CD4-positive, alpha-beta T cell (primary cell): Measurements from ENCODE around the gene MTHFD1L. TPM values are rescaled to one million over a fixed set of nuclear protein-coding genes. Genes with fewer than 3 reads are reported as not detected.

Experiments
- ATAC-seq: fragments of 200-7000 bp; cut with Tn5 transposase; one replicate; pipeline ENCODE4 v1.10.0; 2022; ENCODE audit warnings: mild to moderate bottlenecking; ENCODE audit not compliant: poor library complexity
- CTCF ChIA-PET: fragments of 350-600 bp; sonication (Branson Sonifier 250); formaldehyde crosslinking; loops from one replicate; lab custom pipeline; 2021; ENCODE audit warnings: antibody characterized with exemption, inconsistent platforms; lab: Charles Lee
- POLR2A ChIA-PET: fragments of 350-600 bp; sonication (Branson Sonifier 250); formaldehyde crosslinking; loops from one replicate; lab custom pipeline; 2021; ENCODE audit warnings: antibody characterized with exemption, inconsistent platforms; lab: Charles Lee
- DNase-seq, 14 experiments: peaks; one replicate each; pipeline ENCODE4 v3.0.0-alpha.2; 2013 to 2020; ENCODE audit warnings: mixed read lengths in 2 of 14
- H3K27ac ChIP-seq, 2 donors: one replicate each; pipeline versions ENCODE4 v1.5.1 to v1.7.0; 2013; ENCODE audit warnings: low read length in 2 of 2, low read depth in 1 of 2, mild to moderate bottlenecking in 1 of 2
- H3K27me3 ChIP-seq, 2 experiments: 1 replicate in 1 of 2; 2 replicates in 1 of 2; pipeline versions ENCODE4 v1.6.1 to v1.7.0; 2013; ENCODE audit warnings: low read length in 2 of 2, control low read depth in 1 of 2, mild to moderate bottlenecking in 1 of 2, moderate library complexity in 1 of 2; ENCODE audit not compliant: insufficient read depth in 2 of 2, control insufficient read depth in 1 of 2
- H3K36me3 ChIP-seq: one replicate; pipeline ENCODE4 v1.6.1; 2013; ENCODE audit warnings: low read length, control low read depth; ENCODE audit not compliant: insufficient read depth
- H3K4me1 ChIP-seq: one replicate; pipeline ENCODE4 v1.6.1; 2013; ENCODE audit warnings: low read length, control low read depth; ENCODE audit not compliant: insufficient read depth
- H3K4me3 ChIP-seq: one replicate; pipeline ENCODE4 v1.5.1; 2013; ENCODE audit warnings: mild to moderate bottlenecking, low read length, moderate library complexity
- H3K9me3 ChIP-seq, 2 experiments: 1 replicate in 1 of 2; 2 replicates in 1 of 2; pipeline versions ENCODE4 v1.6.1 to v1.7.0; 2013; ENCODE audit warnings: low read length in 2 of 2, mild to moderate bottlenecking in 2 of 2, control low read depth in 1 of 2, moderate library complexity in 1 of 2; ENCODE audit not compliant: control insufficient read depth in 1 of 2, insufficient read depth in 1 of 2
- H3K27ac Mint-ChIP-seq: one replicate; pipeline ENCODE4 v1.8.0; 2020; ENCODE audit warnings: mixed read lengths
- H3K27me3 Mint-ChIP-seq: one replicate; pipeline ENCODE4 v1.8.0; 2021; ENCODE audit warnings: mixed read lengths
- H3K36me3 Mint-ChIP-seq: one replicate; pipeline ENCODE4 v1.8.0; 2021; ENCODE audit warnings: low read depth, mixed read lengths
- H3K4me1 Mint-ChIP-seq: one replicate; pipeline ENCODE4 v1.8.0; 2021; ENCODE audit warnings: low read depth, mixed read lengths
- H3K4me3 Mint-ChIP-seq: one replicate; pipeline ENCODE4 v1.8.0; 2020; ENCODE audit warnings: mild to moderate bottlenecking, mixed read lengths
- H3K9me3 Mint-ChIP-seq: one replicate; pipeline ENCODE4 v1.8.0; 2020; ENCODE audit warnings: mixed read lengths
- intact Hi-C, 2 experiments: fragments of 100-400 bp; cut with DNase I in 1 of 2; cut with micrococcal nuclease in 1 of 2; formaldehyde crosslinking; loops; one replicate each; pipeline versions ENCODE4 v1.15.1 to v1.9.0; 2023 to 2025; cut with DNase I, micrococcal nuclease
- total RNA-seq, 174 experiments: library from RNA in 2 of 174; stranded (reverse) in 2 of 174; gene quantifications; one replicate each; pipeline ENCODE4 v1.2.3 and lab custom pipeline; 2021 to 2026
- TF ChIP-seq, protein P1 (sequence below): fragments of 200-600 bp; IDR thresholded peaks from one replicate; pipeline ENCODE4 v1.8.0; 2022; ENCODE audit warnings: antibody characterized with exemption, mild to moderate bottlenecking

Gene MTHFD1L
- total RNA-seq, 2 experiments from 2014 or later: 8.8 to 9.7 TPM

DNA sequence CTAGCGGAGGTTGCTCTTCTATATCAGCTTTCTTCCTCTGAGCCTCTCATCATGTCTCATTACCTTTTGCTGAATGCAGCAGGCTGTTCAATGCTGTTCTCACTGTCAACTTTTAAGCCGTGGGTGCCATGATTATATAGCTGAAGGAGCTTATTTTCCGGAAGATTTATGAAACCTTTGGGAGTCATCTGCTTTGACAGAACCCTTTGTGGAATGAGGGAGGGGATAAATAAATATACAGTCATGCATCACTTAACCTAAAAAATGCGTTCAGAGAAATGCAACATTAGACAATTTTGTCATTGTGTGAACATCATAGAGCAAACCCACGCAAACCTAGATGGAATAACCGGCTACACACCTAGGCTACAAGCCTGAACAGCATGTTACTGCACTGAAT is 272.0 kb downstream of the MTHFD1L start:
- H3K36me3 Mint-ChIP-seq: no peaks in the 10 kb centered on the region
- intact Hi-C loops: no loop called here
- no peaks in the 10 kb centered on the region for H3K36me3 ChIP-seq
- H3K9me3 Mint-ChIP-seq: no peaks in the 10 kb centered on the region
- no peaks in the 10 kb centered on the region for H3K9me3 ChIP-seq
- no peak overlapping the region for H3K4me3 Mint-ChIP-seq
- no peak overlapping the region for H3K27ac ChIP-seq
- ATAC-seq (no peak), DNase-seq (no peak)
- TF ChIP-seq, protein P1, sequence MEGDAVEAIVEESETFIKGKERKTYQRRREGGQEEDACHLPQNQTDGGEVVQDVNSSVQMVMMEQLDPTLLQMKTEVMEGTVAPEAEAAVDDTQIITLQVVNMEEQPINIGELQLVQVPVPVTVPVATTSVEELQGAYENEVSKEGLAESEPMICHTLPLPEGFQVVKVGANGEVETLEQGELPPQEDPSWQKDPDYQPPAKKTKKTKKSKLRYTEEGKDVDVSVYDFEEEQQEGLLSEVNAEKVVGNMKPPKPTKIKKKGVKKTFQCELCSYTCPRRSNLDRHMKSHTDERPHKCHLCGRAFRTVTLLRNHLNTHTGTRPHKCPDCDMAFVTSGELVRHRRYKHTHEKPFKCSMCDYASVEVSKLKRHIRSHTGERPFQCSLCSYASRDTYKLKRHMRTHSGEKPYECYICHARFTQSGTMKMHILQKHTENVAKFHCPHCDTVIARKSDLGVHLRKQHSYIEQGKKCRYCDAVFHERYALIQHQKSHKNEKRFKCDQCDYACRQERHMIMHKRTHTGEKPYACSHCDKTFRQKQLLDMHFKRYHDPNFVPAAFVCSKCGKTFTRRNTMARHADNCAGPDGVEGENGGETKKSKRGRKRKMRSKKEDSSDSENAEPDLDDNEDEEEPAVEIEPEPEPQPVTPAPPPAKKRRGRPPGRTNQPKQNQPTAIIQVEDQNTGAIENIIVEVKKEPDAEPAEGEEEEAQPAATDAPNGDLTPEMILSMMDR: no peak
- H3K4me3 ChIP-seq: no peak overlapping the region
- H3K4me1 Mint-ChIP-seq: no peaks in the 10 kb centered on the region
- H3K27me3 ChIP-seq: no peaks in the 10 kb centered on the region
- peaks cover 3% of the 10 kb centered on the region for H3K27me3 Mint-ChIP-seq
- no peaks in the 10 kb centered on the region for H3K4me1 ChIP-seq
- ChIA-PET CTCF (no interaction called here), POLR2A (interaction anchor here (1.1 kb wide), 1 partner anchor 13 kb away, joined by 3 read pairs; no protein-coding TSS in a partner anchor)
- H3K27ac Mint-ChIP-seq: no peak overlapping the region

DNA sequence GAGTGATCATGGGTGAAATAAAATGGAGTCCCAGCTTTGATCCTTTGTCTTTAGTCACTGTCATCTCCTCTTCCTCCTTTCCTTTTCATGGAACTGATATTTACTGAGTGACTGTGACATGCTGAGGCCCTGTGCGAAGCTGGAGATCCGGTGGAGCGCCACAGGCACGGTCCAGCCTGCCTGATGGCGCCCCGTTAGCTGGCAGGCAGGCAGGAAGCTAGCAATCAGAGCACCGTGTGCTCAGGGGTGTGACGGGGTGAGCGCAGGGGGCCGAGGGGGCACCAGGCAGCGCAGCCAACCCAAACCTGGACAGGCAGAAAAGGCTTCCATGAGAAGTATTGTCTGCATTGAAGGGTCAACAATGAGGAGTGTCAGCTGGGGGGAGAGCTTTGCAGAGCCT is 274.0 kb downstream of the MTHFD1L start:
- no peak overlapping the region for H3K4me3 Mint-ChIP-seq
- peaks cover 3% of the 10 kb centered on the region for H3K27me3 Mint-ChIP-seq
- H3K27me3 ChIP-seq: no peaks in the 10 kb centered on the region
- H3K36me3 Mint-ChIP-seq: no peaks in the 10 kb centered on the region
- H3K36me3 ChIP-seq: no peaks in the 10 kb centered on the region
- DNase-seq (no peak), ATAC-seq (no peak)
- no peaks in the 10 kb centered on the region for H3K9me3 ChIP-seq
- ChIA-PET CTCF (no interaction called here), POLR2A (no interaction called here)
- no peaks in the 10 kb centered on the region for H3K4me1 Mint-ChIP-seq
- TF ChIP-seq, protein P1: no peak
- H3K27ac Mint-ChIP-seq: no peak overlapping the region
- no peaks in the 10 kb centered on the region for H3K9me3 Mint-ChIP-seq
- no peak overlapping the region for H3K4me3 ChIP-seq
- H3K4me1 ChIP-seq: no peaks in the 10 kb centered on the region
- intact Hi-C loops: no loop called here
- H3K27ac ChIP-seq: no peak overlapping the region

DNA sequence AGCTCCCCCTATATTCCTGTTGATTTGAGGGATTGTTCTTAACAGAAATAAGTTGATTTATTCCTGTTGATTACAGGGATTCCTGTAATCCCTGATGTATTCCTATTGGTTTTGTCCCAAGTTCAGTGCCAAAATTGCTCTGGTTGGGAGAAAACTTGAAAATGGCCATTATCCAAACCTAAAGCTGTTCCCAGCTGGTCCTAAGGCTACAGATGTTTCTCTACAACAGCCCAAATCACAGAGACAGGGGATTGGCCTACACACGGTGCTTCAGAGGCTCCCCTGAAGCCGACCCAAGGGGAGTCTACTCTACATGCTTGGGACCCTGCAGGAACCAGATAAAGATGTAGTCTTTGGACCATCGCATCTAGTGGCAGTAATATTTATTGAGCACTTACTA is 275.3 kb downstream of the MTHFD1L start:
- ChIA-PET CTCF (no interaction called here), POLR2A (no interaction called here)

More for the DNA sequence above, 275.3 kb downstream of the MTHFD1L start:
- no peaks in the 10 kb centered on the region for H3K27me3 ChIP-seq
- Mint-ChIP-seq H3K9me3 (no peaks in the 10 kb centered on the region), H3K4me3 (no peak overlapping the region), H3K4me1 (no peaks in the 10 kb centered on the region), H3K27ac (no peak overlapping the region), H3K27me3 (peaks cover 3% of the 10 kb centered on the region), H3K36me3 (no peaks in the 10 kb centered on the region)
- DNase-seq (no peak), ATAC-seq (no peak)
- H3K4me3 ChIP-seq: no peak overlapping the region
- no peaks in the 10 kb centered on the region for H3K36me3 ChIP-seq
- no peak overlapping the region for H3K27ac ChIP-seq
- intact Hi-C loops: no loop called here
- H3K9me3 ChIP-seq: no peaks in the 10 kb centered on the region
- no peaks in the 10 kb centered on the region for H3K4me1 ChIP-seq
- TF ChIP-seq, protein P1: no peak
